Eye (tissue), 1 donor: Measurements from ENCODE around the gene KIRREL3.
A peak's percentile ranks its signal among the peaks of the same experiment; 100 is the strongest.

Source experiments
- DNase-seq: peaks from one replicate; pipeline ENCODE4 v3.0.0-alpha.2; 2015

The KIRREL3 gene

DNA sequence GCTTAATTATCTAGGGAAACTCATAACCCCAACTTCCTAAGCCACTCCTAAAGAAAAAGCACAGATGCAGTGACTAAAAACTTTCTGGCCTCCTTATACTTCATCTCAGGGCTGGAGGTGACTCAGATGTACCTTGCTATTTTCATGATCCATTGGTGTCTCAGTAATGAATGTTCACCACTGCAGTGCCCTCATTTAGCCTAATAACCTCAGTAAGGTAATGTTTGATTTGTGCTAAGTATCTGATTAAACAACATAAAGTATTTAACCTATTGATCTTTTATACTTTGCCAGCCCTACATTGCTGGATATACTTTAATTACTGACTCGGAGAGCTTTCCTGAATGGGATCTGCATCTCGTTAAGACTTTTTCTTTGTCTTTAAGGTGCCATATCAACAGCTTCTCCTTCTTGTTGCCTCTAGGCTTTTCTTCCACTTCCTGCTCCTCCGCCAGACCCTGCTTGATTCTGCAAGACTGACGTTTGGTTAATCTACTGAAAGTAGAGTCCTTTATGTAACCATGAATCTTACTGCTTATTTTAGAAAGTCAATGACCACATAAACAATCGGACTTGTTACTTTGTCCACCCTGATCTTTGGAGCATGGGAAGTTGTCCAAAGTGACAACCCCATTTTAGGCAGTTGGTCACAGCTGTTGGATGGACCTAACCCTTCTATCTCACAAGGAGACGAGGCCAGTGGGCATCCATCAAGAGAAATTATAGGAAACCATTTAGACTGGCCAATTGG lies 342.1 kb downstream of the KIRREL3 start:
- DNase-seq, result no peak

DNA sequence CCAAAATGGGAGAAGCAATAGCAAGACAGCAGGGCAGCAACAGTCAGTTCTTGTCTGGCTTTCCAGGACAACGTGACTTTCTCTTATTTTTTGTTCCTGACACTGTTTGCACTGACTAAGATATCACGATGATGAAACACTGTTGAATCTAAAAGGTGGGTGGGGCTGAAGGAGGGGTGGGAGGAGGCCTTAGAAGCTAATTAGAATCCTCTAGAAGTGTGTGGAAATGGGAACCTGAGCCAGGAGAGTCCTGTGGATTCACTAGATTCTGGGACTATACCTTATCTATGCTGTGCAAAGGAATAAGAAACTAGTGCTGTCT lies 344.8 kb downstream of the KIRREL3 start:
- DNase-seq, result no peak

DNA sequence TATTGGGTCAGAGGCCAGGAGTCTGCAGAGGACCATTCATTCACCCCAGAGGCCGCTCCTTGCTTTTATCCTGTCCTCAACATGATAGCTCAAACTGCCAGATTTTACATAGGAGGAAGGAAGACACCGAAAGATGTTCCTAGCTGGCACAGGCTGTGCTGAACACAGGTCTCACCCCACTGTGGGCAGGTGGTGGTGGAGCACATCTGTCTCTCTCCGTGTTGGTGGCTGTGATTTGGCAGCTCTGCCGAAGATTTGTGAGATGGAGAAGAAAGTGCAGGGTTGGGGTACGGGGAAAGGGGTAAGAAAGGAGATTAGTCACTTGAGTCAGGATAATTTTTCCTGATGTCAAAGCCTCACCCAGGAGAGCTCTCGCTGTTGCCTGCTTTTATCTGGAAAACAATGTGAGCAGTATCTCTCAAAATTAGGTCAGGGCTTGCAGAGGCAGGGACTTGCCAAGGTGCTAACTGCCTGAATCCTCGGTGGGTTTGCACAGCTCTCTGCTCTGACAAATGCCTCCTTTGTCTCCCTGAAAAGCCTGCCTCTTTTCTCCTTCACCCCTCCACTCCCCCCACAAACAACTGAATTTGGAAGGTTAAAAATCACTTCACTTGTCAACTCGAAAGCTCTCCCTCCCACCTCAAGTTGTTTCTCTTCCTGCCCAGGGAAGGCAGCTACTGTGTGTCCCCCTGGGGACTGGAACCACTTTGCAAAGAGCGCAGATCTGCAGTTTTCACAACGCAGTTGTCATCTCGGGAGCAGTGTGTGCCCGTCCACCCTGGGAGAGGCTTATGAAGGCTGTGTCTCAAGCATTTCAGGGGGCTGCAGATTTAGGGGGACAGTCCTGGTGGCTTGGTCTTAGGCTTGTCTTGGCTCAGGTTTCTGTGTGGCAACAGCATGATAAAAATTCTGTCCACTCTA lies 345.4 kb downstream of the KIRREL3 start:
- DNase-seq, result peak; percentile 68

DNA sequence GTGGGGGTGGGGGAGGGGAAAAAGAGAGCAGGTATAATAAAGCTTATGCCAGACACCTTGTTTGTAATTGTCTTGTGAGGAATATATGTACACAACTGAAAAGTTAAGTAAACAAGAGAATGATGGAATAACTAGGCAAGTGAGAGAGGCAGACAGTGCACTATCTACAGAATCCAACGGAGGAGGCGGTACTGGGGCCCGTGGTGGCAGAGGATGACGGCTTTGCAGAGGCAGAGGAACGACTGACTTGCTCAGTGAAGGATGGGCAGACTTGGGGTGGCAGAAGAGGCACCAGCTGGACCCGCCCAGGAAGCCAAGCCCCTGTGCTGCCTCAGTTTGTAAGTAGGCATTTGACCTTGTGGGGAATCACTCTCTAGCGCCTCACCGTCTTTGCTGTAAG lies 347.5 kb downstream of the KIRREL3 start:
- no peak for DNase-seq

DNA sequence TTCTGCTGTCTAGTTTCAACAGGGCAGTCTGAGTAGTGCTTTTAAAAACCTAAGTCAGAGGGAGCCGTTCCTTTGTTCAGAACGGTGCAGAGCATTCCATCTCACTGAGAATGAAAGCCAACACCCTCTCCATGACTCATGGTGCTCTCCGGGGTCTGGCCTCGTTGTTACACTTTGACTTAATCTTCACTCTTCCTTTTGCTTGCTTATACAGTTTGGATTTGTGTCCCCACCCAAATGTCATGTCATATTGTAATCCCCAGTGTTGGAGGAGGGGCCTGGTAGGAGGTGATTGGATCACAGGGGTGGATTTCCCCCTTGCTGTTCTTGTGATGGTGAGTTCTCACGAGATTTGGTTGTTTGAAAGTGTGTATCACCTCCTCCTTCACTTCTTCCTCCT lies 352.8 kb downstream of the KIRREL3 start:
- DNase-seq, result no peak

DNA sequence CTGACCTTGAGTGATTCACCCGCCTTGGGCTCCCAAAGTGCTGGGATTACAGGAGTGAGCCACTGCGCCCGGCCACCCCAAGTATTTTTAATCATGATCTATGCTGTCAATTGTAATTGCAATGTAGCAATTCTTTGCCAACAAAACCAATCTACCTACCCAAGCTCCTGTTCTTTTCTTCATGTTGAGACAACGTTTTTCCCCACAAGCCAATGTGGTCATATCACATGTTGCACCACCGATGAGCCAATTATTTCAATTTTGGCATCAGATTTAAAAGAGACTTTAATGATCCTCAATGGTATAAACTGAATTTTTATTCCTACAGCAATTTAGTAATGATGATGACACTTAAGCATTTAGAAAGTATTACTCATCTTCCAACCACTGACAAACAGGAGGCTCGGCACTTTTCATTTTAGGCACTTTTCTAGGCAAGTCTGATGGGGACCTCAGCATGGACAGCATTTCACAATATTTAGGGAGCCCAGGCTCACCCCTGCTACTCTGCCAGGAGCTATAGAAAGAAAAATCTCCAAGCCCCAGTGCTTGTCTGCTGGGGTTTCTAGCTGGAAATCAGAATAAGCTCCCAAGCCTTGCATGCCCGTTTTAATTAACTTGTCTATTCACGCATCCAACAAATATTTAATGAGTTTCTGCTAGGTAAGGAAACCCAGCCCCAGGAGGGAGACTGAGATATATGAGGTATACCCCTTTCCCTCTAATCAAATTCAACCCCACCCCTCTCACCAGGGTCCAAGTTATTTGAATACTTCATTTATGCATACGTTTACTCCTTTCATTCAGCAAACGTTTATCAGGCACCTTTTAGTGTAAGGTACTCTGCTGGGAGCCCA lies 353.6 kb downstream of the KIRREL3 start:
- no peak for DNase-seq

DNA sequence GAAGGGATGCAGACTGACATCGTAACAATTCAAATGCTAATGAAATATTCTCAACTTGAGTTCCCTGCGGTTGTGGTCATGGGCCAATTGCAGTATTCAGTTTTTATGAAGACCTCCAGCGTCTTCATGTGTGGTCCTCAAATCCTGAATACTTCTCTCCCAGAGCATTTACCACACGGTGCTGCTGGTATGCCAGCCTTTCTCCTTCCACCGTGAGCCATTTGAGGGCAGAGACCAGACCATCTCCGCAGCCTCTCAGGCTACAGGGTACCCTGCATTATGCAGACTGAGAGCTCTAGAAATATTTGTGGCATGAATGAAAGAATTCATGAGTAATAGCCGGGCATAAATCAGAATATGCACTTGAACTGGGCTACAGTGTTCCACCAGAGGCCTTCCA lies 355.4 kb downstream of the KIRREL3 start:
- no peak for DNase-seq

DNA sequence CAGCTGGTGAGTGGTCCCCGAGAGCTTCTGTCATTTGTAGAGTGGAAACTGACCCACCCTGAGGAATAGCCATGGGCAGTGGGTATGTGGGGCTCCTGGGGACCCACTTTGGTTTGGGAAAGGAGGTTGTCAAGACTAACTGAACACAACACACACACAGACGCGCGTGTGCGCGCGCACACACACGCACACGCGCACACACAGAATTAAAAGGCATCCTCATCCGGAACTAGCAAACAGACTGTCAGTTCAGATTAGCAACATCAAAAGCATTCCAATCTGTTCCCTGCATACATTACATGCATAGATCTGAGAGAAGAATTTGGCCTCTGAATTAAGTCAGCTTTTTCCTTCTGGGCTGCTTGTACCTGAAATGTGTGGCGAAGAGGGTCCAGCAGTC lies 360.4 kb downstream of the KIRREL3 start:
- peak; percentile 80 for DNase-seq

DNA sequence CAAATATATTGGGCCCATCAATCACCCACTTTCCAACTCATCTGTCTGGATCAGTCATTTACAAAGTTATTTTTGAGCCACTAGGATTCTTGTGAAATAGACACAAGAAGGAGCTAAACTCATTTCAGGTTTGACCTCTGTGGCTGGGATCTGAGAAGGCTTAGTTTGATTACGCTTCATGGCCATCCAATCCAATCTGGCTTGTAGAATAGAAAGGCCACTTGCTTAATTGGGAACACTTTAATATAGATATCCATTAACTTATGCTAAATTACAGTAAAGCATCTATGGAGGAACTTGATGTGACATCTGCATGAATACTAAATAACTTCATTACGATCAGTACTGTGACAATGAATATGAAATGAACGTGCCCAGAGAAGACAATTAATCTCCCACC lies 360.9 kb downstream of the KIRREL3 start:
- peak; percentile 42 for DNase-seq

DNA sequence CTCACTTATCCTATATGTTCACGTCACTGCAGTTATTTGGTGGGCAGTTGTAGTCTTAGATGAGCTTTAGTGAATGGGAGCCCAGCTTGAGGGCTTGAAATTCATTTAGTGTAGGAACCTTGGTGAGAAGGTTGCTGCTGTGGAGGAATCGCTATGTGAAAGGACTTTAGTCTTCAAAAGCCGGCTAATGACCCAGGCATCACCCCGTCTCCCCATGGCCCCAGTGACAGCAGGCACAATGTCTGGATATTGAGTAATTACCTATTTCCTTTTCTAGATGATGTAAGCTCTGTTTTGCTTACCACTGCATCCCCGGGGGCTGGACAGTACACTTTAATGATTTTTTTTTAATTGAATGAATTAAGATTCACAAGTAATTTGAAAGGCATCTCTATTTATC lies 361.9 kb downstream of the KIRREL3 start:
- DNase-seq, result peak; percentile 38

DNA sequence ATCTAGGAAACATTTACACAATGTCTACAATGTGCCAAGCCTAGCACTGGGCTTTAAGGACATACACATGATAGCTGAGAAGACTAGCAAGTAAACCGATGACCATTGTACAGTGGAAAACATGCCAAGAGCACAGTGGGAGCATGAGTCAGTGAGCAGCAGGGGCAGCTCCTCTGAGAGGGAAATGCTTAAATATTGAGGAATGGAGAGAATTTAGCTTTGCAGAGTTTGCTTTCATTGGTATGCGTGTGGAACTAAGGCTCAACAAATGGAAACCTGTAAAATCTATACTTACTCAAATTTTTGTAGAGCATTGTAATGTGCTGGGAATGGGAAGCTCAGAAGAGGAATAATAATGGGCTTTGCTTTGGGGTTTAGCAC lies 362.8 kb downstream of the KIRREL3 start:
- no peak for DNase-seq

DNA sequence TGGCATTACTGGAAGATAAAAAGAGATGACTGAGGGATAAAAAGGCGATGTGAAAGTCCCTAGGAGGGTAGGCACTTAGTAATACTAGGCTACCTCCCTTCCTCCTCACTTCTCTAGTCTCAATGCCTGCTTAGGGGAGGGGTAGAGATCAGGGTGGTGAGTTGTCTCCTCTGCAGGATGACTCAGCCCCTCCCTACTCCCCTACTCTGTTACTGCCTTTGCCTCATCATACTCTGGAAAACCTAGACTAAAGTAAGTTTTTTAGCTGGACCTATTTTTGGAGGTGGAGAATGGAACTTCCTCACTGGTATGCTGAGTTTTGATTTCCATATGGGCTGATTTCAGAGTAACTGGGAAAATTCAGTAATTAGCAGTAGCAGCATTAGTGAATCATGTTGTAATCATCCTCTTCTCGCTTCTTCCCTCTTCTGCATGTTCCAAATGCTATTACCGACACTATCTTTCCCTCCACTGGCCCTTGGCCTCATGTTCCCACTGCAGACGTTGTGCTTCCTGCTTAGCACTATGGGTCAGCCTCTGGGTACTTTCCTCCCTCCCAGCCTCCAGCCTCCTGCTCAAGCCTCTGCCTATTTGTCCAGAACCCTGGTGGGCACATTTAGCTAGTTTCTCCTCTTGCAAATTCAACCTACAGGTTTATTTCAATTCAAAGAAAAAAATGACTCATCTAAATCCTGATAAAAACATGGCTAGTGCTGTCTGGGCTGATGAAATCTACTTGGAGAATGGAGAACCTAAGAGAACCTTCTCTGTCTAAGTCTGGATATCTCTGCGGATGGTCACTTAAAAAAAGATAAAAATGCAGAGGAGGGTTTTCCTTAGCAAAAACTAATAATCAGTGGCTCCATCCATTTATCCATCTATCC lies 363.4 kb downstream of the KIRREL3 start:
- no peak for DNase-seq

DNA sequence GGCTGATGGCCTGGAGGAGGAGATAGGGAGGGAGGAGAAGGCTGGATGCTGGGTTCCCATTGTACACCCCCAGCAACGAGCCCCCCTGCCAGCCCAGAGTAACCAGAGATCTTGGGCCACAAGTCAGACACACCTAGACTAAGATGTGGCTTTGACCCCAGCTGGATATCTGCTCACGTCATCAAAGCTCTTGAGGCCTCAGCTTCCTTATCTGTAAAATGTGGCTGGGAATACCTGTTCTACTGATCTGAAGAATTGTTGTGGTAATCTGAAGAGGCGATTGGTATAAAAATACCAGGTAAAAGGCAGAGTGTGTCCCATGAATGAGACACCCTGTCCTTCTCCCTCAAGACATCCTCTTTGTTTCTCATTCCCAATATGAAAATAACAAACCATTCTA lies 365.1 kb downstream of the KIRREL3 start:
- DNase-seq, result no peak

DNA sequence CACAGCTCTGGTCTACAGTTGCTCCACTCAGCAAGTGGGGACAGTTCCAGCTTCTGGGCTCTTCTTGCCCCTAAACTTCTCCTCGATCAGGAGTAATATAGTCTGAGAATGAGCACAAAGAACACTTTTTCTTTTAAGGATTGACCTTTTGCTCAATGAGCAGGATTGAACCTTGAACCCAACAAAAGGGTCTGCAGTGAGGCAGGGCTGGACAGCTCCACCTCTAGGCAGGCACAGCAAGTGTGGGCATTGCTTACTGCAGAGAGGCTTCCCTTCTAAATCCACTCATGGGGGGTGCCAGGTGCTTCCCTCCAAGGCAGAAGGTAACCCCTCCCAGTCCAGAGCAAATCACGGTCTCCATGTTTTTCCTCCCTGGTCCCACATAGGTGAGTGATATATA lies 365.6 kb downstream of the KIRREL3 start:
- no peak for DNase-seq

DNA sequence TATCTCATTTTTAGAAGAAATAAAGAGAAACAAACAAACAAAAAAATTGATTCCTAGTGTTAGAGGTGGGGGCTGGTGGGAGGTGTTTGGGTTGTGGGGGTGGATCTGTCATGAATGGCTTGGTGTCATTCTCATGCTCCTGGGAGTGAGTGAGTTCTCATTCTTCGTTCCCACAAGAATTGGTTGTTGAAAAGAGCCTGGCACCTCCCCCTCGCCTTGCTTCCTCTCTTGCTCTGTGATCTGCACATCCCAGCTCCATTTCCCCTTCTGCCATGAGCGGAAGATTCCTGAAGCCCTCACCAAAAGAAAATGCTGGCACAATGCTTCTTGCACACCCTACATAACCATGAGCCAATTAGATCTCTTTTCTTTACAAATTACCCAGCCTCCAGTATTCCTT lies 367.2 kb downstream of the KIRREL3 start:
- no peak for DNase-seq

DNA sequence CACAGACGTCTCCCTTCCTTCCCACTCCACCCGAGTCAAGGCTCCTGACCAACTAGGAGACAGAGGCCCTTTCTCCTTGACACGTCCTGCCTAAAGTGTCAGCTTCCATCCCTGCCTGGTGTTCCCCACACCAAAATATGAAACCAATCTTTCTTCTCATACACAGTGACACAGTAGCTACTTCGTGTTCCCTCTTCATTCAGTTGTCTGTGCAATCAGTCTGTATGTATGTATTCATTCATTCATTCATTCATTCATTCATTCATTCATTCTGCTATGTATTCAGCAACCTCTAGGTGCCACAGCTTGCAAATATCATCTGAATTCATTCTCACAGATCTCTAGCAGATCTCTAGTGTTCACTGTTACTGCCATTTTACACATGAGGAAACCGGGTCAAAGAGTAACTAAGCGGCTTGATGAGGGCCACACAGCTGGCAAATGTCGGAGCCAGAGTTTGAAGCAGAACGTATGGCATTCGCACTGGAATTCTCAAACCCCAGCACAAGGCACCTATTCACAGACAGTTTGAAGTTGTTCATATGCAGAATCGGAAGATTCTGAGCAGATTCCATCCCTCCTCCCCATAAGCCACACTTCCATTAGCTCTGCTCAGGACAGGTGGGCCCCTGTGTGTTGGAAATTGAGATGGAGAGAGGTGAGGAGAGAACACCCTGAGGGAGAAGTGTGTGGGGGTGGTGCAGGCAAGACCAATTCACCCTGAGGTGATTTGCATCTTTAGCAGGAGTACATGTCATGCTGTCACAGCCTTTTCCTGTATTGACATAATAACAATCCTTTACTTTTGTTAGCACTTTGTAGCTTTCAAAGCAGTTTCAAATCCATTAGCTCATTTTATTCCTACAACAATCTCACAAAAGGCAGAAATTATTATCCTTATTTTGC lies 369.4 kb downstream of the KIRREL3 start:
- peak; percentile 45 for DNase-seq

DNA sequence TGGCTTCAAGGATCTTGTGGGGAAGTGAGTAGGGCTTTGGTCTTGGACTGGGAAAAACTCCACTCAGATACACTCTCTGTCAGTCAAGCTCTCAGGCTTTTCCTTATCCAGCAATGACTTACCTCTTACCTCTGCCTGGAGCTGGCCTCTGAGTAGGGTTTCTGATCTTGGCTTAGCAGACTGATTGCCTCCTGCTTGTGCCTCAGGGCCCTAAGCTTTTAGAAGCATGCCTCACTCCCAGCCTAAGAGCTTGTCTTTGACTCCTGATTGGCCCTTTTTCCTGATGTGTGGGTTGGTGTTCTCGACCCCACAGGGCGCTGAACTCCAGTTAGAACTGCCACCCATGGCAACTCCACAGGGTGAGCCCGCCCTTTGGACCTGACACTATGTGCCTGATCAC lies 370.1 kb downstream of the KIRREL3 start:
- no peak for DNase-seq

DNA sequence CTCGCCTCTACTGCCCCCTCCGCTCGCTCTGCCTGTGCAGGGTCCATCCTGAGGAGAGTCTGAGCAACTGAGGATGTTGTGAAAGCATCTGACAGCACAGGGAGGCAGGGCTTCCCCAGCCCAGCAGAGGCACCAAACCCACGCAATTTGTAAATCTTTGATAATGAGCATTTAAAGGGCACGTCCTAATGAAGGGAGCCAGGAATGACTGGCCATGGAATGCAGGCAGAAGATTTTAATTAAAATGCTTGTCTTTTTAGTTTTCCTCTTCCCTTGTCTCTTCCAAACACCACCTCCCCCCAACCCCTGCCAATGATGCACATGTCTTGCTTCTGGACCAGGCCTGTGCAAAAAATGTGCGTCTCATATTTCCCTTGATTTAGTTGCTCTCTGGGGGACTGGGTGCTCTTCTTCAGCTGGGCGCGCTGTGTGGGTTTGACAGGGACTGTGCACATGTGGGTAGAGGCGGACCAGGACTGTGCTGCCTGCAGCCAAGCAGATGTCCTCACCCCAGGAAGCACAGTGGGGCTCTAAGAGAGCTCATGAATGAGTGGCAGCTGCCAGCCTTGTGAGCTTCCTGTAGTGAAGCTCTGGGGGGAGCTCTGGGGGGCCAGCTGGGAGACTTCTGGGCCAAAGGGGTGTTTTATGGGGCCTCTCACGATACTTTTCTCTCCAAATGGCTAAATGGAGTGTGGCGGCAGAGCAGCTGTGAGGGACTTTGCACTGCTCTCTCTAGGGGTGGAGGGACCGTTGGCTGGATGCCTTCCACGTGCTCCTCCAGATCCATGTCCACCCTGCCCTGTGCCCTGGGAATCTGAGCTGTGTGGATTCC lies 371.6 kb downstream of the KIRREL3 start:
- DNase-seq, result peak; percentile 78

DNA sequence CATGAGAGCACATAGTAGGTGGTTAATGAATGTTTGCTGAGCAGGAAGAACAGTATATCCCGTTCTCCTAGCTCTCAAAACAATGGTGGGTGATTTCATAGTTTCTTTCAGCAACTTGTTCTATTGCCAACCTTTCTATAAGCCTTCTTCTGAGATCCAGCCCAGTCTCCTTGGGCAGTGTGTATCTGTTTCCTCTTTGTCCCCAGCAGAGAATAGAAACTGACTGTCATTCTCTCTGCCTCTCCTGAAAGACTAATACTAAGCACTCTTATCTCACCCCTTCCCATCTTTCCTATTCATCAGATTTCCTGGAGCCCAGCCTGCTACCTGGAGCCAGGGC lies 372.1 kb downstream of the KIRREL3 start:
- DNase-seq, result no peak

DNA sequence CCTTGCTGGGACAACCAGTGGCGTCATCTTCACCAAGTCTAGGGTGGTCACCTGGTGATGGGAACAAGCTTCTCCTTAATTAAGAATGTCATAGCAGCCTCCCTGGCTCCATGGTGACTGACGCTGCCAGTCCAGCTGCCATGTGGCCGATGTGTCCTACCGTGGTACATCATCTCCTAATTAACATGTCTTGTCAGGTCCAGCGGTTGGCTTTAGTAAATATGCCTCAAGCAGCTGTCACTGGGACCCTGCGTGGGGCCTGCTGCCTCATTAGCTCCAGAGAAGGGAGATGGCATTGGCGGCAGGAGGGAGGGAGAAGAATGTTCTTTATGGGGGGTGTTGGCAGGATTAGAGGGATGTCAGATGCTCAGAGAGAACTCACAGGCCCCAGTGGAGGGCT lies 373.1 kb downstream of the KIRREL3 start:
- DNase-seq, result peak; percentile 92

DNA sequence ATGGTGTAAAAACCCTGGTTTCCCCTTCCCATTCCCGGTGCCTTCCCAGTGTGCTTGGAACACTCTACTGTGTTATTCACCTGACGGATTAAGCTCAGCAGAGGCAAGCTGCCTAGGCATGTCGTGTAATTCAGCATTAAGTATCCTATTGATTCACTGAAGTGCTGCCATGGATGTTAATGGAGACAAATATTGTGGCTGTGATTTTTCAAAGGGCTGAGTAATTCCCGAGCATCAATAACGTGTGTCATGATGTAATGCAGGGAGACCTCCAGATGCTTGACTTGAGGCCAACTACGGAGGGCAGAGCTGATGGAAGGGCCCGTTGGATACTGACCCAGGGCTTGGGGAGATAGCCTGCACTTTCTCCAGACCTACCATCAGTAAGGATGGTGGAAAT lies 376.1 kb downstream of the KIRREL3 start:
- no peak for DNase-seq
